ENCODE measurements around the gene TBRG4.

- TF ChIP-seq YY1 (IDR thresholded peaks at IDR 0.05; ENCODE audit: insufficient read depth, insufficient read length) (no peak), ZNF274 (IDR thresholded peaks at IDR 0.05; ENCODE audit: low read depth, low read length) (no peak)
Measured at GRCh38 chr7:45092931-45093235, 18.6 kb downstream of the TBRG4 start.
